NCI-H1694 treated with DMSO at 0.1 percent for 48 hours (cell line): ENCODE results near the gene DNM2.

Experiments used
- DNase-seq: peaks from one replicate; lab custom pipeline; 2025; lab: John Stamatoyannopoulos, UW

Gene DNM2

GRCh38 chr19:10780368-10780767 is 62.5 kb downstream of the DNM2 start:
- DNase-seq = no peak

GRCh38 chr19:10782795-10783194 is 64.9 kb downstream of the DNM2 start:
- DNase-seq = no peak

- no peak for DNase-seq
Observed at GRCh38 chr19:10784257-10784656, 66.4 kb downstream of the DNM2 start.

- DNase-seq = no peak
Observed at GRCh38 chr19:10788146-10788545, 70.3 kb downstream of the DNM2 start.

GRCh38 chr19:10789866-10790265 is 72.0 kb downstream of the DNM2 start:
- no peak for DNase-seq

GRCh38 chr19:10796653-10797052 is 78.8 kb downstream of the DNM2 start:
- no peak for DNase-seq

GRCh38 chr19:10797078-10797477 is 79.2 kb downstream of the DNM2 start:
- no peak for DNase-seq

- no peak for DNase-seq
Observed at GRCh38 chr19:10797541-10798256, 79.8 kb downstream of the DNM2 start.

GRCh38 chr19:10800488-10800887 is 82.6 kb downstream of the DNM2 start:
- no peak for DNase-seq

- no peak for DNase-seq
Observed at GRCh38 chr19:10802479-10802878, 84.6 kb downstream of the DNM2 start.

- DNase-seq = no peak
Observed at GRCh38 chr19:10803252-10803651, 85.4 kb downstream of the DNM2 start.

- DNase-seq = no peak
Observed at GRCh38 chr19:10805065-10805757, 87.3 kb downstream of the DNM2 start.

GRCh38 chr19:10805758-10806247 is 87.9 kb downstream of the DNM2 start:
- DNase-seq = no peak

- no peak for DNase-seq
Observed at GRCh38 chr19:10808937-10809649, 91.2 kb downstream of the DNM2 start.

GRCh38 chr19:10809651-10810285 is 91.9 kb downstream of the DNM2 start:
- no peak for DNase-seq

- DNase-seq = no peak
Observed at GRCh38 chr19:10811391-10812111, 93.7 kb downstream of the DNM2 start.

GRCh38 chr19:10812196-10812595 is 94.3 kb downstream of the DNM2 start:
- DNase-seq = no peak

- no peak for DNase-seq
Observed at GRCh38 chr19:10812902-10813404, 95.1 kb downstream of the DNM2 start.

GRCh38 chr19:10815007-10815536 is 97.2 kb downstream of the DNM2 start:
- no peak for DNase-seq

GRCh38 chr19:10815969-10816644 is 98.2 kb downstream of the DNM2 start:
- no peak for DNase-seq

GRCh38 chr19:10816691-10817090 is 98.8 kb downstream of the DNM2 start:
- no peak for DNase-seq
